Stimulated activated CD8-positive, alpha-beta memory T cell treated with anti-CD3 and anti-CD28 coated beads, Interleukin-12 subunit alpha, Interleukin-12 subunit beta, amount 100 ng/mL, for 4 hours (primary cell): ENCODE measurements around the gene ETV6.

Experiments used
- DNase-seq: peaks from one replicate; pipeline ENCODE4 v3.0.0-alpha.2; 2020; ENCODE audit warnings: low read depth

ETV6 gene

DNA sequence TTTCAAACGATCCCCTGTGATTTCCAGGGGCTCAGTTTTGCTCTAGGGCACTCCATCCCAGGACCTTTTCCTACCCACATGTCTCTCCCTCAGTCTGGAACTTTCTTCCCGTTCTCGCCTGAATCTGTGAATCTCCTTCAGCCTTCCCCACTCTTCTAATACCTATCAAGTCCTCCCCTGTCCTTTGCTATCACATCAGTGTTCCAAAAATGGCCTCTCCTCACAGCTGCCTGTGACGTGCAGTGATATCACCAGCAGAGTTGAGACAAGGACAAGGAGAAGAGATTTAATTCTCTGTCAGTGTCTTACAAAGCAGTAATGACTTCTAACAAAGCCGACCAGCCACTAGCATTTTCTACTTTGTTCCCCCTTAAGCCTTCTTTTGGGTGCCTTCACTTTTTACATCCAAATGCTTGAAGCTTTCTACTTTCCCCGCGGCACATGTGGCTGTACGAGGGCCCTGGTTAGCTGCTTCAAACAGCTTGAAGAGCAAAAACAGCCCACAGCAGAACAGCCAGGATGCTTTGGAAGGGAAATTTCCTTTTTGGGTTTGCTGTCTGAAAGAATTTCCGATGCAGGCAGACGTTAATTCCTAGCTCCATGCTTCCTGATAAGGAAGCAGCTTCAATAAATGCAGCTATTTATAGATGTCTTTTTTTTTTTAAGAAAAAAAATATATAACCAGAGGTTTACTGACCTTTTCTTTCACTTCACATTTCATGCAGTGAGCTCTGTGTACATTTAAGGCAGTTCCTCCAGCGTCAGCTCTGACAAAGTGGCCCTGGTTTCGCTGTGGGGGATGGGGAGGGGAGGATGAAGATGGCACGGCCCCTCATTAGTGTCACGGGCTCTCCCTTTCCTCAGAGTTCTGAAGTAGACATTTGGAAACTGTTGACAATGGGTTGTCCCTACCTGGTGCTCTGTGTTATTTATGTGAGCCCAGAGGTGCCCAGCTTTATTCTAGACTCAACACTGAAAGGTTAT, 109.3 kb downstream of the ETV6 start:
- DNase-seq, result no peak

DNA sequence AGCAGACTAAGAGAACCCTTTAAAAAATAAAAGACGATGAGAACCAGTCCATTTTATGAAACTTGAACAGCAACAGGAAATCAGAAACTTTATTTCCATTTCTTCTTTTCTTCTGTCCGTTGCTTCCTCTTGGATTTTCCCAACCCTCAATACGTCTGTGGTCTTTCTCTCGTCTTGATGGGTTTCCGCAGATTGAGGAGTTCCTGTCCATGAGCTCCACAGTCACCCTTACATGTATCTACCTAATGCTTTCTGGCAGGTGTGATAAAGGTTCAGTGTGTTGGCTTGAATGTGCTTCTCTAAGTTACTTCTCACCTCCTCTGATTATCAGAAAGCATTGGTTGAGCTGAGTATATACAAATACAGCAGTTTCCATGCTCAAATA, 110.0 kb downstream of the ETV6 start:
- no peak for DNase-seq

DNA sequence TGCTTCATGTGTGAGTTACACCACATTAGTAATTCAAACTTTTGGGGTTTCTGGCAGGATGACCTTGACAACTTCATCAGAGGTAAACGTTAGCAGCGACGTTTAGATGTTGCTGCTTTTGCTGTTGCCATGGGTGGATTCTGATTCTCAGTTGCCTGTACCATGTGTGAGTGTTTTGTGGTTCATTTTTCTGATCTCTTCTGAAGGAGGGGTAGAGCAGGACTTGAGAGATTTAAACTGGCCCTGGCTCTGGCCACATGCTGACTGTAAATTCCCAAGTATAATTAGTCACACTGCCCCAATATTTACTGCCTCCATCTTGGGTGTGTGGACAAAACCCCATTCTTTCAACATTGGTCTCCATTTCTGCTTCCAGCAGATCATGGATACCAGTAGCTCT, 110.4 kb downstream of the ETV6 start:
- no peak for DNase-seq

DNA sequence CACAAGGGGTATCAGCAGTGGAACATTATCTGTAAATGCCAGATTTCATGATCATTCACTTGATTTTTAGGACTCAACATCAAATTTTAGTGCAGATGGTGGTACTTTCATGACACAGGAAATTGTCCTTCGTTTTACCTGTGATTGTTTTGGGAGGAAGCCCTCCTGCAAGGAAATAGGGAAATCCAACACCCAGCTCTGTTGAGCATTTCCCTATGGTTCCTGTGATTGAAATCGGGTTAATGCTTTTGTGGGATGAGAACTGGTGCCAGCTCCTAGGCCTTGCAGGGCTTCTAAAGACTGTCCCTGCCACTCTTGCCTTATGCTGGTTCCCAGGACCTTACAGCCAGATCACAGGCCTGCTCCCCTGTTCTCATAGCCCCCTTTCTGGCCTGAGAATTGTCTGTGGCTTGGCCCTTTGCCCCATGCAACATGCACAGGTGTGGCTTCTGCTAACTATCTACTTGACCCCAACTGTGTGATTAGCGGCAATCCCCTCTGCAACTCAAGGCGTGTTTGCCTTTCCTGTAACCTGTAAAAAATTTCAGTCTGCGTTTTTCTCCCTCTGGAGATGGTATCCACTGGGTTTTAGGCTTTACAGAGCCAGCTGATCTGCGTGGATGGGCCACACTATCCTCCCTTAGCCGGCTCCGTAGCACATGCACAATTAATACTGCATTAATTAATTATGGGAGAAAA, 112.5 kb downstream of the ETV6 start:
- DNase-seq, result no peak

DNA sequence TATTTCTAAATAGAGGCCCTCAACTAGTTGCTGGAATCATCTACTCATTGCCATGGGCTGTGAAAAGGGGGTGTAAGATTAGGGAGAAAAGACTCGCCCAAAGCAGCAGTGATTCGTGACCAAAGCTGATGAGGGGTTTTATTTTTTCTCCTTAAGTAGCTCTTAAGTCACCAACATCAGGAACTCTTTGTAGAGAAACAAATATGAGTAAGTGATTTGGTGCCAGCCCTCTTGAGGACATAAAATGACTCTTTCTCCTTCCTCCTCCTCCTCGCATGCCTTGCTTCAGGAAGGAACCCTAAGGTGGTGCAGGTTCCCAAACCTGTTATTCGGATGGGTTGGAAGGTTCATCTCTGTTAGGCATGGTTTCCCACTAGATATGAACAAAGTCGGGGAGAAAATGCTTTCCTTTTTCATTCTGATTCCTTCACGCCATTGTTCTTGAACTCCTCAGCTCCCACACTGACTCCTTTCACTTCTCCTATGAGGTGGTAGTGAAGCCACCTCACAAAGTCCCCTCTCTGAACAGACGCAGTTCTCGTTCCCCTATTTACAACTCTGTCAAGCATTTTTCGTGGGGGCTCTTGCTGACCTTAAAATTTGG, 113.4 kb downstream of the ETV6 start:
- no peak for DNase-seq

DNA sequence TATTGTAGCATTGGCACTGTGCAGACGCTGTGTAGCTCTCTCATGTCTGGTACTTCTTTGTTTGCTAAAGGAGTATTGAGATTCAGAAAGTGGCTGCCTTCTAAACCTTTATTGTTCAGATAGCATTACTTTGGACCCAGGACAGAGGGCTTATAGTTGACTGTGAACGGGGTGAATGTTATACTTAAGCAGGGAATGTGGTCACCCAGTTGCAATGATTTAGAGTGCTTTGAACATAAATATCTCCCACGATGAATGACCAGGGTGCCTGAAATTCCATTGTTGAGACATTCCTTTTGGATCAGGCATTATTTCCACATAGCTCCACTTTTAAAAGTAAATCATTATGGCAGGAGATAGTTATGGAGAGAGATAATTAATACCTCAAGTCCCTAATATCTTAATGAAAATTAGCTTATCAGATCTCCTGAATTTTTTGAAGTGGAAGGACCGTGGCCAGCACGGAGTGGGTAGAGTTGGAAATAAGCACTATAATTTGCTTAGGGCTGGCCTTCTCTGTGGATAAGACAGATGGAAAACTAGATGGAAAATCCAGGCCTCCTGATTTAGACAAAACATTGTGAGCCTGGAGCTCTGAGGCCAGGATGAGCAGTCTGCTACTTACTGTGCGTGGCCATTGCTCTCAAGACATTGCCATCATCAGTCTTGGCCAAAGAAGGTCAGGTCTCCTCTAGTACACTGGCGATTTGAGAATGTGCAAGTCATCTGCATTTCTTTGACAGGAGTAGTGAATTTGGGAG, 114.5 kb downstream of the ETV6 start:
- no peak for DNase-seq

DNA sequence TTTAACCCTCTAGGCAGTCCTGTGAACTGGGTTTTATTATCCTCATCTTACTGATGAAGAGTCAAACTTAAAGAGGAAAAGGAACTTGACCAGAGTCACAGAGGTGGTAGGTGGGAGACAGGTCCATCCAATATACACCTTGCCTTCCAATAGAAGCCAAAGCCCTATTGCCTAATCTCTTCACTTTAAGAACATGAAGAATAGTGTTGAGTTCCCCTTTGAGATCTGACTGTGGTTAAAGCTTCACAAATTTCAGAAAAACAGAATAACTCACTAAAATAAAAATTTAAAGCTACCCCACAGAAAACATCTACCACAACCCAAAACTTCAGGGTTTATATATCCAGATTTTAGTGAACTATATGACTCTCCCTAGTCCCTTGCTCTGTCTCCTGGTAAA, 115.4 kb downstream of the ETV6 start:
- DNase-seq, result no peak

DNA sequence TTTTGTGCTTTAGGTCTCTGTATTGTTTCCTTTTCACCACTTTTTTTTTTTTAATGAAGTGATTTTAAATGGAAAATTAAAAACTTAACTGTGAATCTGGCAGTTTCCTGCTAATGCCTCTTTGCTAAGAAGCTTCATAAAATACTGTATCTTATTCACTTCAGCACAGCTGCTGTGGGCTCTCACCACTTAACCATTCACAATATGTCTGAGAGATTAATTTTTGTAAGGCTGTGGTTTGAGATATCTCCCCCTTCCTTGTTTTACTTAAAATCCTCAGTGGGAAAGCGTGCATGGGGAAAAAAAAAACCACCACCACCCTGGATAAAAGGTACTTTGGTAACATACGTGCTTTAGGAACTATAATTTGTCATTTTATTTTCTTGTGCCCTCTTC, 115.9 kb downstream of the ETV6 start:
- DNase-seq, result no peak

DNA sequence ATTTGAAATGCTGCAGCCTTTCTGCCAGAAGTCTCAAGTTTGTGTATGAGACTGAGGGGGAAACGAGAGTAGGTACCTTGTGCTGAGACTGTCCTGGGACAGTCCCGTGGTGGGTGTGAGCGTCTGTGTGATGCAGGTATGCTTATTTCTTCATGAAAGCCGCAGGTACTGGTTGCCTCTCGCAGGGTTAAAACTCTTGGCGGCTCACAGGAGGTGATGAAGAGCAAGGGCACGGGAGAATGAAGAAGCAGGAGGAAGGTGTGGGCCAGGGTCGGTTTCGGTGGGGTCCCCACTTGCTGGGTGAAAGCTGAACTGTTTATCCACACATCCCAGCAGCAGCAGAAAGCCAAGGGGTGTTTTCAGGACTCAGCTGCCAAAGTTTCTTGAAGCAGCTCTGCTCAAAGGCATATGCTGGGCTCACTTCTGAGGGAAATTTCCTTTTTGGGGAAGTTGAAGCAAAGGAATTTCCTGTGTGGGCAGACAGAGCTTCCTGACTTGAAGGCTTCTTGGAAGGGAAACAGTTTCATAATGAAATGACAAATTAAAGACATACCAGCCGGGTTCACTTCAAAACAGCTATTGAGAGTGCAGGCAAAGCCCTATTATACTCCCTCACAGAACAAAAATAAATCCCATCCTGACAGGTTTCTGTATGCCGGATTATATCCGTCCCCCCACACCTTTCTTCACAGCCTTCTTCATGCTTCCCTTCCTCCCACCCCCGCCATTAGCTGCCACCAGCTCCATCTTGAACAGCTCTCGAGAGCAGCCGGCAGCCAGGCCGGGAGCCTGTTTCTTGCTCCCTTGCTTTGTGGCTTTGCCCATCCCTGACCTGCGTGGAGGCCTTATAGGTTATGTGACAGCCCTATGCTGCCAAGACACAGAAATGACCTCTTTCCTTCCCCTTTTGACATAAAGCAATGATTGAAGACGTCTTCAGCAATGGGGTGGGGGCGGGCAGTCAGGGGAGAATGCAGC, 116.6 kb downstream of the ETV6 start:
- no peak for DNase-seq

DNA sequence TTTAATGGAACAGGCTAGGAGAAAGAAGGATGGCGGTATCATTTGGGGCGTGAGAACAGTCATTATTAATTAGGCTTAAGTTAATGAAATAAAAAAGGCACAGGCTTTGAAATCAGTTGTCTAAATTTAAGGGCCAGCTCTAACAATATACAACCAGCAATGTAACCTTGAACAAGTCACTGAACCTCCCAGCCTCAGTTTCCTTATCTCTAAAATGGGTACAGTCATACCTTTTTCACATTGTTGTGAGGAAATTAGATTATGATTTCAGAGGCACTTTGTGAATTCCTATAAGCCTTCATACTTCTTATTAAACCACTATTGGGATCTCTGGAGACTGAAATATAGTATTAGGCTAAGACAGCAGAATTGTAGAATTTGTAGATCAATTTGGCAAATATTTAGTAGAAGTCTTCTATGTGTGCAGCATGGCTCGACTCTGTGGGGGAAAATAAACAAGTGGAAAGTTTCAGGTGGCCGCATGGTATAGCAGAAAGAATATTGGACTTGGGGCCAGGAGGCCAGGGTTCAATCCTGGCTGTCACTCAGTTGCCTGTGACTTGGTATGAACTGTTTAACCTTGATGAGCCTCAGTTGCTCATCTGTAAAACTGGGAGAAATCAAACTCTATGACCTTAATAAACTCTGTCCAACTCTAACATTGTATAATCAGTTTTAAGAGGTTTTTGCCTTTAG, 117.7 kb downstream of the ETV6 start:
- no peak for DNase-seq

DNA sequence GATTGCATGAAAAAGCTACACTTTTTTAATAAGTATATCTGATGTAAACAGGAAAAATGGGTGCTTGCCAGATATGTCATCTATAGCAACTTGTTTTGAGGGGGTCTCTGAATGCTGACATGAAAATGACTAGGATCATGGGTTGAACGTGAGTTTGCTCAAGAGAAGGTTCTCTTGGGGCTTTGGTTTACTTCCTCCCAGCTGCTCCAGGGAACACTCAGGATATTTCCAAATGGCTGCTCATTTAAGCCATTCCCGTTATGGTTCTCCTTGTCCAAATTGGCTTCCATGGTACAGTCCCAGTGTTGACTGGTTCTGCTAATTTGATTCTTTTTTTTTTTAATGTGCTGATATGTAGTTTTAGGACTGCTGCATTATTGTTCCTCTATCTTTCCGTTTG, 118.3 kb downstream of the ETV6 start:
- DNase-seq, result no peak

DNA sequence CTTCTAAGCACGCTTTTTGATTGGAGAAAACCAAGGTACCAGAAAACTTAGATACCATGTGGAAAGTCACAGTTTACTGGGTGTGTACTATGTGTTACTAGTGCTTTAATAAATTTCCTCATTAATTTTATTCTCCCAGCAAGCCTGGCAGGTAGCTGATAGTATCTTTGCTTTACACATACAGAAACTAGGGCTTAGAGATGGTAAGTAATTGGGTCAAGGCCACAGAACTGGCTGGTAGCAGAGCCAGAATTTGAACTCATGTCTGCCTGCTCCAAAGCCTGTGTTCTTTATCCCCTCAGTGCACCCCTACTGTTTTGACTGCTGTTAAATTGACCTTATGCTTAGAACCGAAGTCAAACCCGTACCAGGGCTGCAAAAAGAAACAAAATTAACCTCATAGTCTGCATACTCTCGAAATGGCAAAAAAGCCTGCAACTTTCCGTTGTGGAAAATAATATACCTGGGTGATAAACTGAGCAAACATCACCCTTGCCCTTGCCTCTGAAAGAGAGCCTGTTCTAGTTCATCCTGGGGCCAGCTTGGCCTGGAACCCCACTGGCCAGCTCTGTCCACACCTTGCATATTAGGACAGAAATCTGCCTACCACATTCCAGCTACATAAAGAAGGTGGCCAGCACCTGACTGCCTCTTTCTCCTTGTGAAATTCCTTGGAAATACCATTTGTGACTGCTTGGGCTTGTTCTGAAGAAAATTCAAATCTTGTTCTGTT, 118.9 kb downstream of the ETV6 start:
- no peak for DNase-seq

DNA sequence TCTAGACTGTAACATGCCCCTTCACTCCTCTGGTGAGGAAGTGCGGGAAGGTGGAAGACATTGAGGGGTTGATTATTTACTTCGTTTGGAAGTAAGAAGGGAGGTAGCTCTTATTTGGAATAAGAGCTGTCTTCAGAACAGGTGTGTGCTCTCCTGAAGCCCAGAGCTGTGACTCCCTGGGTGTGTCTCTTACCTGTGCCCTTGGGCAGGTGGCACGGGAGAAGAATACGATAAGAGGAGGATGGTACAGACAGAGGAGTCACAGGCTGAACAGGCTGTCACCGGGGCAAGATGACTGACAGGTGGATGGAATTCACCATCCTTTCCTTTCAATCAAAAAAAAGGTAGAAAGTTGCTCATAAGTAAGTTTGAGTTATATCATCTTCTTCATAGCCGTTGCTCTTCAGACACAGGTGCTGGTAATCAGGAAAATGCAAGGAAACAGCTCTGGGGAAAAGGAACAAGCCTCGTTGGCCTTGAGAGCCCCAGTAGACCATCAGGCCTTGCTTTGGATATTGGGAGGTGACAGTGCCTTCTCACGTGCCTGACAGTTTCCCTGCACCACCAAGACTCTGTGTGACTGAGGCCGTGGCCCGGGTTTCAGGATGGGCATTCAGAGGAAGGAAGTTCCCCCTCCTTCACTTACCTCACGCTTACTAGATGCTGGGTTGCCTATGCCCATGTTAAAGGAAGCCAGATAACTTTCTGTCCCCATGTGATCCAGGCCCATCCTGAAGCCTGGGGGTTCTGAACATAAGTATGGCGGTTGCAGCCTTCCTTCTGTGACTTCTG, 120.4 kb downstream of the ETV6 start:
- no peak for DNase-seq

DNA sequence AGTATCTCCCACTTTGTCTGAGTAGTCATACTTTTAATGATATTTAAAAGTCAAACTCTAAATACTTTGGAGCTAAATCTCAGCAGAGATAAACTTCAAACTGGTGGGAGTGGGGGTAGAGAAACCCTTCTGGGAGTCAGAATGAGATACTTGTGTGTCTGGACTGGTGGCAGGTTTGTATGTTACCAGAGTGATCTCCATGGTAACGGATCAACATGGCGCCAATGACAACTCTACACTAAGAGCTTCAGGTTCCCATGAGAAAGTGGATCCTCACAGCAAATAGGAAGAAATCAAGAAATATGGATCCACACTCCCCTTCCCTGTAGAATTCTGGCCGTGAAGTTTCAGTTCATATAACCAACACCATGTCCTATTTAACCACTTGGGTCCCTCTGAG, 121.9 kb downstream of the ETV6 start:
- DNase-seq, result no peak

DNA sequence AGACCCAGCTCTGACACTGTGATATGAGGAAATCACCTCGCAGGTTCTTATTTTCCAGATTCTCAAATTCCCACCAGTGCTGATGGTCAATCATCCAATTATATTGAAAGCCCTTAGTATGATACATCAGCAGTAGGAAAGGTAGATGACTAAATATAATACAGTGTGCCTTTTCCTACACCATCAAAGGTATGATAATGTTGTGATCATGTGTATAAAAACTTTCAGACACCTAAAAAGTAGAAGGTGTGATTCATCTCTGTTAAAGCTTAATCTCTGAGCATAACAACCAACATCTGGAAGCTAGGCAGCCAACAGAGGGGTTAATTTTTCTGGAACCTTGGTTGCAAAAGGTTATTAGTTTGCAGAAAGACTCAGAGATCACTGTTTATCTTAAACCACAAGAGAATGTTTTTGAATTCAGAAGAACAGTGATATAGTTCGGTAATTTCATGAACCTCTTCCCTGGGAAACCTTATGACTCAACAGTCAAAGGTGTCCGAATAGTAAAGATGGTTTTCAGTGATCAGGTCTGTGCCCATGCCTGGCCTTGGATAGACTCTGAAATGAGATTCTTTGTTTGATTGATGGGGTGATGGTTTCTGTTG, 122.5 kb downstream of the ETV6 start:
- no peak for DNase-seq

DNA sequence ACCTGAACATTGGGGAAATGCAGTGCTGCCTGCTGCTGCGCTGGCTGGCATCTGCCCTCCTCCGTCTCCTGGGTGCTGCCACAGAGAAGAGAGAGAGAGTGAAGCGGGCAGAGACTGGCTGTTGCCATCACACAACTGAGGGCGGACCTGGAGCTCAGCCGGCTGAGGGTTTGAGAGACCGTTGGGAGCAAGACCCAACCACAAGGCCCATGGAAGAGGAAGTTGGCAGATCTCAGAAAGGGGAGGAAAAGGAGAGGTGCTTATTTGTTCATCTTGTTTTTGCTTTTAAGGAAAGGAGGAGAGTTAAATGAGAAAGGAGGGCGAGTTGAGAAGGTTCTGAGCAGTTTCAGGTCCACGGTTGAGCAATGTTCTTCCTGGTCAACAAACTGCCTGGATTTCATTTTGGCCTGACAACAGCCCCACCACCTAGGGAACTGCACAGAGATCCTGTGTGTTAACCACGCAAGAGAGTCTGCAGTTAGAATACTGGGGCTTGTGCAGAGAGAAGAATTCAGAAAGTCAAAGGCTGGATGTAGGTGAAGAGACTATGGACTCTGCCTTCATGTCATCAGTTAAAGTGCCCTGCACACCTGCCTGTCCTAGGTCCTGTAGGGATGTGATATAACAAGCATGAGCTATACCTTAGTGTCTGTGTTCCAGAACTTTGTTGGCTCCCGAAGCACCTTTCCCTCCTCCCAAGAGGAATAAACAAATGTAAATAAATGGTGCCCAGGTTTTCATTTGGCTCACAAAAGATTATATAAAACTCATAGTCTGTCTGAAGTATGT, 124.6 kb downstream of the ETV6 start:
- no peak for DNase-seq

DNA sequence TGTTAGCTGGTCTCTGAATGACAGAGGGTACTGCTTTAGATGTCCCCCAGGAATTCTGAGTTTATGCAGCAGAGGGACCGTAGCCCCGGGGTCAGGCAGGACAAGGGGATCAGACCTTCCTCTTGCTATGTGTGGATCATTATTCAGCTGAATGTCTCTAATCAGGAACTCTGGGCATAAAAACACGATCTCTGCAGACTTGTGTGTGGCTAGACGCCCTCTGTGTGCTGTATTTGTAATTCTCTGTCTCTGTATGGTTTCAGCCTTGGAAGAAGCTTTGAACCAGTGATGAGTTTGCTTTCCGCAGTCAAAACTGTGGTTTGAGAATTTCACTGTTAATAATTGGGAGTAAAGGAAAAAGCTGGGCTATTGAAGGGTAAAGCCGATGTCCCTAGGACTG, 125.3 kb downstream of the ETV6 start:
- DNase-seq, result no peak

DNA sequence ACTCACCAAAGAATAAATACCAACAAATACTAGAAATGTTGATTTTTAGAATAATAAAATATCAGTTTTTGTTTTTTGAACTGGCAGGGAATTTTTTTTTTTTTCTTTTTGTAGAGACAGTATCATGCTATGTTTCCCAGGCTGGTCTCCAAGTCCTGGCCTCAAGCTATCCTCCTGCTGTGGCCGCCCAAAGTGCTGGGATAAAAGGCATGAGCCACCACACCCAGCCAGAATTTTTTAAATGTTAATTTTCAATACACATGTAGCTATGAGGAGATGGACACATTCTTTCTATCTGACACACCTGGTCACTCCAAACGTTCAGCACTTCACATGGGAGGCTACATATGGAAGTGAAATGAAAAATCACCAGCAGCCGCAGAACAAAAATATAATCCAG, 126.8 kb downstream of the ETV6 start:
- DNase-seq, result no peak
